HUES6 (cell line): ENCODE results near the gene MED12L.
"Not testable (repeated sequence)": the region's sequence is repeated elsewhere in the genome, so short reads cannot be mapped to it uniquely, and the experiment has no call there.

Experiments used
- H3K27ac ChIP-seq: 2 replicates; pipeline ENCODE4 v1.7.0; 2013; ENCODE audit warnings: low read depth, mild to moderate bottlenecking, low read length, inconsistent platforms
- H3K27me3 ChIP-seq: 2 replicates; pipeline ENCODE4 v1.6.1; 2013; ENCODE audit warnings: low read length; ENCODE audit not compliant: control insufficient read depth, insufficient read depth
- H3K36me3 ChIP-seq: 2 replicates; pipeline ENCODE4 v1.6.1; 2013; ENCODE audit warnings: low read length; ENCODE audit not compliant: control insufficient read depth, insufficient read depth
- H3K4me1 ChIP-seq: 2 replicates; pipeline ENCODE4 v1.6.1; 2013; ENCODE audit warnings: low read length; ENCODE audit not compliant: control insufficient read depth, insufficient read depth
- H3K4me3 ChIP-seq: 2 replicates; pipeline ENCODE4 v1.5.1; 2013; ENCODE audit warnings: low read depth, low read length
- H3K9ac ChIP-seq: one replicate; pipeline ENCODE4 v1.6.1; 2013; ENCODE audit warnings: mild to moderate bottlenecking, low read length
- H3K9me3 ChIP-seq: 2 replicates; pipeline ENCODE4 v1.6.1; 2013; ENCODE audit warnings: low read depth, low read length; ENCODE audit not compliant: control insufficient read depth, insufficient read depth

Gene MED12L

GRCh38 chr3:151230646-151231045, 145.2 kb downstream of the MED12L start:
- Histone ChIP-seq H3K27ac (no peak overlapping the region), H3K9ac (no peak overlapping the region), H3K36me3 (no peaks in the 10 kb centered on the region), H3K9me3 (no peaks in the 10 kb centered on the region), H3K27me3 (no peaks in the 10 kb centered on the region), H3K4me3 (no peak overlapping the region), H3K4me1 (peaks cover 23% of the 10 kb centered on the region)

GRCh38 chr3:151232403-151232802, 146.9 kb downstream of the MED12L start:
- not testable (repeated sequence) for H3K9me3 ChIP-seq, H3K4me3 ChIP-seq, H3K36me3 ChIP-seq, H3K27ac ChIP-seq, H3K27me3 ChIP-seq, H3K9ac ChIP-seq
- peaks cover 23% of the 10 kb centered on the region for H3K4me1 ChIP-seq

GRCh38 chr3:151232991-151233390, 147.5 kb downstream of the MED12L start:
- no peaks in the 10 kb centered on the region for H3K36me3 ChIP-seq
- H3K4me3 ChIP-seq = no peak overlapping the region
- H3K9me3 ChIP-seq = no peaks in the 10 kb centered on the region
- no peaks in the 10 kb centered on the region for H3K27me3 ChIP-seq
- H3K27ac ChIP-seq = no peak overlapping the region
- H3K4me1 ChIP-seq = peaks cover 21% of the 10 kb centered on the region
- no peak overlapping the region for H3K9ac ChIP-seq

- H3K36me3 ChIP-seq = no peaks in the 10 kb centered on the region
- no peak overlapping the region for H3K9ac ChIP-seq
- no peaks in the 10 kb centered on the region for H3K9me3 ChIP-seq
- no peaks in the 10 kb centered on the region for H3K27me3 ChIP-seq
- peaks cover 11% of the 10 kb centered on the region for H3K4me1 ChIP-seq
- H3K4me3 ChIP-seq = no peak overlapping the region
- H3K27ac ChIP-seq = no peak overlapping the region
Measured at GRCh38 chr3:151234825-151235224, 149.4 kb downstream of the MED12L start.

- Histone ChIP-seq H3K4me1 (0 out of 2 replicates have a peak, but pooled peaks cover 4% of the 10 kb centered on the region), H3K27me3 (no peaks in the 10 kb centered on the region), H3K36me3 (no peaks in the 10 kb centered on the region), H3K4me3 (no peak overlapping the region), H3K9me3 (peaks cover 1% of the 10 kb centered on the region; the same call in 1 of the 2 replicates), H3K9ac (no peak overlapping the region), H3K27ac (no peak overlapping the region)
Measured at GRCh38 chr3:151236316-151236715, 150.9 kb downstream of the MED12L start.

- Histone ChIP-seq H3K9ac (no peak overlapping the region), H3K4me1 (0 out of 2 replicates have a peak, but pooled peaks cover 4% of the 10 kb centered on the region), H3K36me3 (no peaks in the 10 kb centered on the region), H3K4me3 (no peak overlapping the region), H3K27me3 (no peaks in the 10 kb centered on the region), H3K27ac (no peak overlapping the region), H3K9me3 (peaks cover 3% of the 10 kb centered on the region; the same call in 1 of the 2 replicates)
Measured at GRCh38 chr3:151236736-151237135, 151.3 kb downstream of the MED12L start.

- not testable (repeated sequence) for H3K27ac ChIP-seq, H3K27me3 ChIP-seq, H3K9ac ChIP-seq, H3K9me3 ChIP-seq, H3K4me1 ChIP-seq, H3K4me3 ChIP-seq, H3K36me3 ChIP-seq
Measured at GRCh38 chr3:151242006-151242405, 156.5 kb downstream of the MED12L start.

- Histone ChIP-seq H3K9me3 (no peaks in the 10 kb centered on the region), H3K27ac (no peak overlapping the region), H3K27me3 (no peaks in the 10 kb centered on the region), H3K4me1 (no peaks in the 10 kb centered on the region), H3K9ac (no peak overlapping the region), H3K36me3 (no peaks in the 10 kb centered on the region), H3K4me3 (no peak overlapping the region)
Measured at GRCh38 chr3:151248772-151249337, 163.4 kb downstream of the MED12L start.

GRCh38 chr3:151256749-151257148, 171.3 kb downstream of the MED12L start:
- Histone ChIP-seq H3K27ac (no peak overlapping the region), H3K9ac (no peak overlapping the region), H3K27me3 (no peaks in the 10 kb centered on the region), H3K4me3 (no peak overlapping the region), H3K9me3 (no peaks in the 10 kb centered on the region), H3K36me3 (no peaks in the 10 kb centered on the region), H3K4me1 (no peaks in the 10 kb centered on the region)

GRCh38 chr3:151259664-151260063, 174.2 kb downstream of the MED12L start:
- Histone ChIP-seq H3K36me3 (no peaks in the 10 kb centered on the region), H3K9me3 (no peaks in the 10 kb centered on the region), H3K27ac (no peak overlapping the region), H3K9ac (no peak overlapping the region), H3K27me3 (no peaks in the 10 kb centered on the region), H3K4me1 (no peaks in the 10 kb centered on the region), H3K4me3 (no peak overlapping the region)

- no peak overlapping the region for H3K27ac ChIP-seq
- H3K9ac ChIP-seq = no peak overlapping the region
- peaks cover 6% of the 10 kb centered on the region; the same call in 1 of the 2 replicates for H3K4me1 ChIP-seq
- H3K36me3 ChIP-seq = no peaks in the 10 kb centered on the region
- H3K9me3 ChIP-seq = no peaks in the 10 kb centered on the region
- no peaks in the 10 kb centered on the region for H3K27me3 ChIP-seq
- H3K4me3 ChIP-seq = no peak overlapping the region
Measured at GRCh38 chr3:151262871-151263525, 177.5 kb downstream of the MED12L start.
